ENCODE measurements around the gene SEC16A. TPM values are rescaled to one million over a fixed set of nuclear protein-coding genes. Genes with fewer than 3 reads are reported as not detected.

Gene SEC16A
- total and polyA plus RNA-seq, 2 donors from 2014 or later: 37.0 to 67.1 TPM

GRCh38 chr9:136394312-136395019, 88.4 kb downstream of the SEC16A start:
- Histone ChIP-seq H3K27me3 (ENCODE audit: control insufficient read depth, insufficient read depth, low read length) (no peaks in the 10 kb centered on the region), H3K9me3 (ENCODE audit: control insufficient read depth in 2 of 3, insufficient read depth in 1 of 3, low read length in 3 of 3) (no peaks in the 10 kb centered on the region), H3K9ac (ENCODE audit: low read length in 3 of 3) (no peak overlapping the region), H3K4me3 (ENCODE audit: low read length in 3 of 3) (no peak overlapping the region), H3K36me3 (ENCODE audit: control insufficient read depth in 2 of 3, insufficient read depth in 3 of 3, low read length in 3 of 3) (peaks cover 0 to 35% (median 22%) of the 10 kb centered on the region in 3 donors), H3K27ac (ENCODE audit: low read depth in 2 of 2, low read length in 2 of 2) (no peak overlapping the region), H3K4me1 (ENCODE audit: control insufficient read depth in 2 of 3, insufficient read depth in 2 of 3, low read depth in 1 of 3, low read length in 3 of 3) (peaks cover 0 to 8% (median 4%) of the 10 kb centered on the region in 3 donors)
- FAIRE-seq (no peak), DNase-seq (no peak)
- no peak for TF ChIP-seq CTCF (IDR thresholded peaks at IDR 0.05; ENCODE audit: borderline replicate concordance, extremely low read depth, insufficient read depth)
- intact Hi-C loops (cut with DNase I): no loop called here

DNA sequence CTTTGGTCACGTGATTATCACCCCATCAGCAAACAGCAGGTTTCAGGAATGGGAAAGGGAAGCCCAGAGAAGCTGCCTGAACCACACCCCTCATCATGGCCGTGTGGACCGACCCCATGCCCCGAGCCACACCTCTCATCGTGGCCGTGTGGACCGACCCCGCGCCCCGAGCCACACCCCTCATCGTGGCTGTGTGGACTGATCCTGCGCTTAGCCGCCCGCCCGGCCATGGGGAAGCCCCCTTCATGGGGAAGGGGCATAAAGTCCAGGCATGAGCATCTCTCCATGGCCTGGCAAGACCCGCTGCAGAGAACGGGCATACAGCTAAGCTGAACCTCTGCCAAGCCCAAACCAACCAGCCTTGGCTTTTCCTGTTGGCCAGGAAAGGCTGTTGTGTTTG, 89.3 kb downstream of the SEC16A start:
- Histone ChIP-seq H3K9me3 (ENCODE audit: control insufficient read depth in 2 of 3, insufficient read depth in 1 of 3, low read length in 3 of 3) (no peaks in the 10 kb centered on the region), H3K27ac (ENCODE audit: low read depth in 2 of 2, low read length in 2 of 2) (no peak overlapping the region), H3K36me3 (ENCODE audit: control insufficient read depth in 2 of 3, insufficient read depth in 3 of 3, low read length in 3 of 3) (peaks cover 0 to 44% (median 27%) of the 10 kb centered on the region in 3 donors), H3K9ac (ENCODE audit: low read length in 3 of 3) (no peak overlapping the region), H3K27me3 (ENCODE audit: control insufficient read depth, insufficient read depth, low read length) (no peaks in the 10 kb centered on the region), H3K4me3 (ENCODE audit: low read length in 3 of 3) (no peak overlapping the region), H3K4me1 (ENCODE audit: control insufficient read depth in 2 of 3, insufficient read depth in 2 of 3, low read depth in 1 of 3, low read length in 3 of 3) (no peaks in the 10 kb centered on the region)
- FAIRE-seq (no peak), DNase-seq (peak in 1 of 5 donors; percentile 73)
- TF ChIP-seq CTCF (IDR thresholded peaks at IDR 0.05; ENCODE audit: borderline replicate concordance, extremely low read depth, insufficient read depth): no peak
- intact Hi-C loops (cut with DNase I): no loop called here

GRCh38 chr9:136392538-136393449, 90.0 kb downstream of the SEC16A start:
- Histone ChIP-seq H3K4me1 (ENCODE audit: control insufficient read depth in 2 of 3, insufficient read depth in 2 of 3, low read depth in 1 of 3, low read length in 3 of 3) (no peaks in the 10 kb centered on the region), H3K27me3 (ENCODE audit: control insufficient read depth, insufficient read depth, low read length) (no peaks in the 10 kb centered on the region), H3K9ac (ENCODE audit: low read length in 3 of 3) (no peak overlapping the region), H3K36me3 (ENCODE audit: control insufficient read depth in 2 of 3, insufficient read depth in 3 of 3, low read length in 3 of 3) (peaks cover 0 to 49% (median 27%) of the 10 kb centered on the region in 3 donors), H3K27ac (ENCODE audit: low read depth in 2 of 2, low read length in 2 of 2) (no peak overlapping the region), H3K4me3 (ENCODE audit: low read length in 3 of 3) (no peak overlapping the region), H3K9me3 (ENCODE audit: control insufficient read depth in 2 of 3, insufficient read depth in 1 of 3, low read length in 3 of 3) (no peaks in the 10 kb centered on the region)
- no peak for TF ChIP-seq CTCF (IDR thresholded peaks at IDR 0.05; ENCODE audit: borderline replicate concordance, extremely low read depth, insufficient read depth)
- no peak for FAIRE-seq
- DNase-seq: peak in 1 of 5 donors; percentile 56
- intact Hi-C loops (cut with DNase I): no loop called here
